Type B pancreatic cell (in vitro differentiated cells): Measurements from ENCODE around the gene DOK5. TPM values are rescaled to one million over a fixed set of nuclear protein-coding genes. Genes with fewer than 3 reads are reported as not detected.

Experiments used
- DNase-seq: peaks from one replicate; pipeline ENCODE4 v3.0.0; 2021; ENCODE audit warnings: mixed read lengths; ENCODE audit not compliant: unreplicated experiment; ENCODE audit errors: extremely low spot score
- H3K27ac Mint-ChIP-seq: 2 replicates; pipeline ENCODE4 v1.8.0; 2021; ENCODE audit warnings: mild to moderate bottlenecking, mixed read lengths
- H3K27me3 Mint-ChIP-seq: 2 replicates; pipeline ENCODE4 v1.8.0; 2021; ENCODE audit warnings: mixed read lengths
- H3K36me3 Mint-ChIP-seq: 2 replicates; pipeline ENCODE4 v1.8.0; 2021; ENCODE audit warnings: mixed read lengths
- H3K4me1 Mint-ChIP-seq: one replicate; pipeline ENCODE4 v1.8.0; 2021; ENCODE audit warnings: mixed read lengths; ENCODE audit not compliant: unreplicated experiment
- H3K4me3 Mint-ChIP-seq: 2 replicates; pipeline ENCODE4 v1.8.0; 2021; ENCODE audit warnings: mild to moderate bottlenecking, mixed read lengths
- H3K9me3 Mint-ChIP-seq: 2 replicates; pipeline ENCODE4 v1.8.0; 2021; ENCODE audit warnings: mixed read lengths
- total RNA-seq: library from RNA; stranded (reverse); gene quantifications from 2 replicates; pipeline ENCODE4 v1.2.1, GENCODE V29; 2021; ENCODE audit warnings: low replicate concordance
- TF ChIP-seq, protein P1 (sequence below): fragments of 200-600 bp; sonication (generic); conservative IDR thresholded peaks from 2 replicates; pipeline ENCODE4 v1.5.0; 2021; ENCODE audit warnings: antibody characterized with exemption, mild to moderate bottlenecking

Gene DOK5
- total RNA-seq, 1 donor from 2014 or later = 26.9 TPM

- Mint-ChIP-seq H3K36me3 (peaks cover 4% of the 10 kb centered on the region), H3K27ac (no peak overlapping the region), H3K27me3 (peaks cover 10% of the 10 kb centered on the region), H3K4me1 (no peaks in the 10 kb centered on the region), H3K9me3 (no peaks in the 10 kb centered on the region), H3K4me3 (no peak overlapping the region)
- TF ChIP-seq, protein P1, sequence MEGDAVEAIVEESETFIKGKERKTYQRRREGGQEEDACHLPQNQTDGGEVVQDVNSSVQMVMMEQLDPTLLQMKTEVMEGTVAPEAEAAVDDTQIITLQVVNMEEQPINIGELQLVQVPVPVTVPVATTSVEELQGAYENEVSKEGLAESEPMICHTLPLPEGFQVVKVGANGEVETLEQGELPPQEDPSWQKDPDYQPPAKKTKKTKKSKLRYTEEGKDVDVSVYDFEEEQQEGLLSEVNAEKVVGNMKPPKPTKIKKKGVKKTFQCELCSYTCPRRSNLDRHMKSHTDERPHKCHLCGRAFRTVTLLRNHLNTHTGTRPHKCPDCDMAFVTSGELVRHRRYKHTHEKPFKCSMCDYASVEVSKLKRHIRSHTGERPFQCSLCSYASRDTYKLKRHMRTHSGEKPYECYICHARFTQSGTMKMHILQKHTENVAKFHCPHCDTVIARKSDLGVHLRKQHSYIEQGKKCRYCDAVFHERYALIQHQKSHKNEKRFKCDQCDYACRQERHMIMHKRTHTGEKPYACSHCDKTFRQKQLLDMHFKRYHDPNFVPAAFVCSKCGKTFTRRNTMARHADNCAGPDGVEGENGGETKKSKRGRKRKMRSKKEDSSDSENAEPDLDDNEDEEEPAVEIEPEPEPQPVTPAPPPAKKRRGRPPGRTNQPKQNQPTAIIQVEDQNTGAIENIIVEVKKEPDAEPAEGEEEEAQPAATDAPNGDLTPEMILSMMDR = no peak
- no peak for DNase-seq
Measured at GRCh38 chr20:54485631-54486030, 10.2 kb downstream of the DOK5 start.

GRCh38 chr20:54486585-54486984 lies 11.2 kb downstream of the DOK5 start:
- DNase-seq = no peak
- Mint-ChIP-seq H3K9me3 (no peaks in the 10 kb centered on the region), H3K27ac (no peak overlapping the region), H3K27me3 (peaks cover 4% of the 10 kb centered on the region), H3K4me1 (no peaks in the 10 kb centered on the region), H3K4me3 (no peak overlapping the region), H3K36me3 (no peaks in the 10 kb centered on the region)
- TF ChIP-seq, protein P1 = no peak

DNA sequence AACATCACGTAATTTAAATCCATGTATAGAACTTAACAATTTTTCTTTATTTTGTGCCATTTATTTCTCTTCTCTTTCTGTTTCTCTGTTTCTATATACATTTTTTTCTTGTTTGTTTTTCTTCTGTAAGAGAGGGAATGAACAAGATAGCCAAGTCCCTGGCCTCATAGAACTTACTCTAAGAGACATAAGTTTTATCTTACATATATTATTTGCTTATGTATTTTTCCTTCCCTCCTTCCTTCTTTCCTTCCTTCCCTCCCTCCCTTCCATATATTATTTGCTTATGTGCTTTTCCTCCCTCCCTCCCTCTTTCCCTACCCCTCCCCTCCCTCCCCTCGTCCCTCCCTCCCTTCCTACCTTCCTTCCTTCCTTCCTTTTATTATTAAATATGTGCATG lies 13.0 kb downstream of the DOK5 start:
- Mint-ChIP-seq H3K9me3 (no peaks in the 10 kb centered on the region), H3K4me3 (no peak overlapping the region), H3K27ac (no peak overlapping the region), H3K36me3 (no peaks in the 10 kb centered on the region), H3K4me1 (no peaks in the 10 kb centered on the region), H3K27me3 (peaks cover 4% of the 10 kb centered on the region)
- TF ChIP-seq, protein P1 = no peak
- DNase-seq = no peak

DNA sequence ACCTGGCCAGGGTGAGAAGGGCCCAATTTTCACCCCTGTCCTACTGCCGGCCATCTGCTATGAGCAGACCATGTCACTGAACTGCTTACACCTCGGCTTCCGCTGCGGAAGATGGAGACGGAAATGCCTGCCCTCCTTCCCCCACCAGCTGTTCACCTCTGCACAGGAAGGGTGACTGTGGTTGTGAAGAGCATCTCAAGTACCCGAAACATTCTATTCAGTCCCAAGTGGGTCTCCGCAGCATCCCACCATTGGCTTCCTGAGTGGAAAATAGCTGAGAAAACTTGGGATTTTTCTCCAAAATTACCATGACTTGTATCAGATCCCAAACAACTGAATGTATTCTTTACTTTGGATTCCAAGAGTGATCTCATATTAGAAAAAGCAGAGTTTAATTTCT lies 16.1 kb downstream of the DOK5 start:
- H3K4me1 Mint-ChIP-seq = no peaks in the 10 kb centered on the region
- H3K27me3 Mint-ChIP-seq = no peaks in the 10 kb centered on the region
- no peak for DNase-seq
- H3K27ac Mint-ChIP-seq = no peak overlapping the region
- H3K4me3 Mint-ChIP-seq = no peak overlapping the region
- TF ChIP-seq, protein P1 = no peak
- no peaks in the 10 kb centered on the region for H3K36me3 Mint-ChIP-seq
- no peaks in the 10 kb centered on the region for H3K9me3 Mint-ChIP-seq

- H3K4me1 Mint-ChIP-seq = no peaks in the 10 kb centered on the region
- H3K27ac Mint-ChIP-seq = no peak overlapping the region
- TF ChIP-seq, protein P1 = no peak
- no peaks in the 10 kb centered on the region for H3K36me3 Mint-ChIP-seq
- no peaks in the 10 kb centered on the region for H3K27me3 Mint-ChIP-seq
- DNase-seq = no peak
- no peaks in the 10 kb centered on the region for H3K9me3 Mint-ChIP-seq
- no peak overlapping the region for H3K4me3 Mint-ChIP-seq
Measured at GRCh38 chr20:54494303-54495006, 19.1 kb downstream of the DOK5 start.
